Brain microvascular endothelial cell (primary cell): Measurements from ENCODE around the gene ANKS3.

Experiments used
- DNase-seq: peaks from one replicate; pipeline ENCODE4 v3.0.0-alpha.2; 2020
- H3K27ac ChIP-seq: fragments of 250-450 bp; sonication (Bioruptor Pico); 2 replicates; pipeline ENCODE4 v1.5.1; 2020; ENCODE audit warnings: mild to moderate bottlenecking, moderate library complexity
- H3K27me3 ChIP-seq: fragments of 250-450 bp; sonication (Bioruptor Pico); replicated peaks from 2 replicates; pipeline ENCODE4 v1.5.1; 2020; ENCODE audit warnings: mild to moderate bottlenecking
- H3K36me3 ChIP-seq: fragments of 250-450 bp; sonication (Bioruptor Pico); replicated peaks from 2 replicates; pipeline ENCODE4 v1.5.1; 2020; ENCODE audit warnings: mild to moderate bottlenecking
- H3K4me3 ChIP-seq: 2 replicates; pipeline ENCODE4 v1.5.1; 2011; ENCODE audit warnings: low read depth, mild to moderate bottlenecking, control low read depth, low read length, moderate library complexity
- in situ Hi-C: cut with HindIII; loops from 2 replicates; pipeline ENCODE4 v1.10.0; 2017; ENCODE audit warnings: low sequenced_read_pairs, low pct_ligation_motif_present
- TF ChIP-seq, protein P1 (sequence below): IDR thresholded peaks from 2 replicates; pipeline ENCODE4 v1.5.1; 2011; ENCODE audit warnings: low read depth, mild to moderate bottlenecking, moderate library complexity, low read length, control low read depth, inconsistent platforms; ENCODE audit errors: missing control alignments

The ANKS3 gene

DNA sequence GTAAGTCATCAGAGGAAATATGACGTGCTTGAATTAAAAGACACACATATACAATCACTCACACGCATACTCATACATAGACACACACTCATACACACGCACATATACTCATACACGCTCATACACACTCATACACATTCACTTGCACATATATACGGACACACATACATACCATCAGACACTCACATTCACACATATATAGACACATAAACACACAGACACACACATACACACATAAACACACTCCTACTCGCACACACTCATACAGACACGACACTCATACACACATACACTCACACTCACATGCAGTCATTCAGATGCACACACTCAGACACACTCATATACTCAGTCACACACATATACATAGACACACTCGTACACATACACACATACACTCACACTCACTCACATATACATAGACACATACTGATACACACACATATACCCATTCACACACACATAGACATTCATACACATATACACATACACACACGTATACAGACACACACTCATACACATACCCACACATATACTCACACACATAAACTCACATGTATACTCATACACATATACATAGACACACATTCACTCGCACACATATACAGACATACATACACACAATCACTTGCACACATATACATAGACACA, 65.6 kb downstream of the ANKS3 start:
- Histone ChIP-seq H3K27ac (no peak overlapping the region), H3K27me3 (no peaks in the 10 kb centered on the region), H3K4me3 (no peak overlapping the region), H3K36me3 (peaks cover 74% of the 10 kb centered on the region)
- in situ Hi-C loops, result no loop called here
- TF ChIP-seq, protein P1, sequence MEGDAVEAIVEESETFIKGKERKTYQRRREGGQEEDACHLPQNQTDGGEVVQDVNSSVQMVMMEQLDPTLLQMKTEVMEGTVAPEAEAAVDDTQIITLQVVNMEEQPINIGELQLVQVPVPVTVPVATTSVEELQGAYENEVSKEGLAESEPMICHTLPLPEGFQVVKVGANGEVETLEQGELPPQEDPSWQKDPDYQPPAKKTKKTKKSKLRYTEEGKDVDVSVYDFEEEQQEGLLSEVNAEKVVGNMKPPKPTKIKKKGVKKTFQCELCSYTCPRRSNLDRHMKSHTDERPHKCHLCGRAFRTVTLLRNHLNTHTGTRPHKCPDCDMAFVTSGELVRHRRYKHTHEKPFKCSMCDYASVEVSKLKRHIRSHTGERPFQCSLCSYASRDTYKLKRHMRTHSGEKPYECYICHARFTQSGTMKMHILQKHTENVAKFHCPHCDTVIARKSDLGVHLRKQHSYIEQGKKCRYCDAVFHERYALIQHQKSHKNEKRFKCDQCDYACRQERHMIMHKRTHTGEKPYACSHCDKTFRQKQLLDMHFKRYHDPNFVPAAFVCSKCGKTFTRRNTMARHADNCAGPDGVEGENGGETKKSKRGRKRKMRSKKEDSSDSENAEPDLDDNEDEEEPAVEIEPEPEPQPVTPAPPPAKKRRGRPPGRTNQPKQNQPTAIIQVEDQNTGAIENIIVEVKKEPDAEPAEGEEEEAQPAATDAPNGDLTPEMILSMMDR, result no peak
- DNase-seq, result no peak

DNA sequence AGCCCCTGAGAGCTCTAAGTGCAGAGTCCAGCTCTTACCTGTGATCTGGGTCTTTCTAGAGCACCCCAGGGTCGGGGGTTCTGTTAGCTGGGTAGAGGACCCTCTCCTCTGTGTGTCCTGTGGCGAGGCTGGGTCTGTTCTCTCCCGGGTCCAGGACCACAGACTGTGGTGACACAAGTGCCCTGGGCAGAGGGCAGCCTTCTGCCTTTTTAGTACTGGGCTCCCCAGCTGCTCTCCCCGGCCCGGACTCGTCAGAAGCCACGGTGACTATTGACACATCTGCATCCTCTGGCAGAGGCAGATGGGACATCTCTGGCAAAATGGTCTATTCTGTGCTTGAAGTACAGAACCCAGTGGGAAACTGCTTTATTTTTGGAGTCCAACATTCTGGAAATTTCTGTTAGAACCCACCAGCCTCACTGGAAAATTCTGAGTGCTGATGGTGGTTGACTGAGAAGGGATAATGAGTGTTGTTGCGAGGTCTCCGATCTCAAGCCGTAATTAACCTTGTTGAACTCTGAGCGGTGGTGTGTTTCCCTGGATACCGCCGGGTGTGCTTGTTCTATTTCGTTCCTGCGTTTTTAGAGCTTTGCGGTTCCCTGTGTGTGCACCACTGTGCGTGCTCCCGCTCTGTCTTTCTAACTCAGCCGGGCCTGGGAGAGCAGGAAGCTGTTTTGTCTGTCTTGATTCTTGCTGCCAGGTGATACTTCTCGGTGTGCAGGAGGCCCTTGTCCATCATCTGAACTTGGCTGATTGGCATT, 66.7 kb downstream of the ANKS3 start:
- H3K36me3 ChIP-seq, result peaks cover 73% of the 10 kb centered on the region
- TF ChIP-seq, protein P1, result no peak

GRCh38 chr16:4666537-4667202, 67.4 kb downstream of the ANKS3 start:
- peaks cover 66% of the 10 kb centered on the region for H3K36me3 ChIP-seq
- H3K27ac ChIP-seq, result no peak overlapping the region
- DNase-seq, result no peak
- TF ChIP-seq, protein P1, result no peak
- in situ Hi-C loops, result no loop called here
- H3K4me3 ChIP-seq, result no peak overlapping the region
- H3K27me3 ChIP-seq, result no peaks in the 10 kb centered on the region

More for the DNA sequence above, 66.7 kb downstream of the ANKS3 start:
- no peak overlapping the region for H3K4me3 ChIP-seq
- in situ Hi-C loops, result no loop called here
- no peak overlapping the region for H3K27ac ChIP-seq
- no peaks in the 10 kb centered on the region for H3K27me3 ChIP-seq
- DNase-seq, result no peak

GRCh38 chr16:4664538-4665418, 69.3 kb downstream of the ANKS3 start:
- in situ Hi-C loops, result no loop called here
- Histone ChIP-seq H3K4me3 (no peak overlapping the region), H3K36me3 (peaks cover 52% of the 10 kb centered on the region), H3K27me3 (no peaks in the 10 kb centered on the region), H3K27ac (no peak overlapping the region)
- TF ChIP-seq, protein P1, result no peak
- no peak for DNase-seq

GRCh38 chr16:4663777-4664465, 70.2 kb downstream of the ANKS3 start:
- in situ Hi-C loops, result no loop called here
- TF ChIP-seq, protein P1, result no peak
- no peak overlapping the region for H3K4me3 ChIP-seq
- no peaks in the 10 kb centered on the region for H3K27me3 ChIP-seq
- peak overlapping the region; percentile 1 for H3K27ac ChIP-seq
- H3K36me3 ChIP-seq, result peaks cover 44% of the 10 kb centered on the region
- peak; percentile 21 for DNase-seq
